NCI-H1092 (cell line): ENCODE data around the gene NCKAP5L.
"Not testable (repeated sequence)": the region's sequence is repeated elsewhere in the genome, so short reads cannot be mapped to it uniquely, and the experiment has no call there.

Source experiments
- DNase-seq: peaks from one replicate; lab custom pipeline; 2025; lab: John Stamatoyannopoulos, UW

Gene NCKAP5L

DNA sequence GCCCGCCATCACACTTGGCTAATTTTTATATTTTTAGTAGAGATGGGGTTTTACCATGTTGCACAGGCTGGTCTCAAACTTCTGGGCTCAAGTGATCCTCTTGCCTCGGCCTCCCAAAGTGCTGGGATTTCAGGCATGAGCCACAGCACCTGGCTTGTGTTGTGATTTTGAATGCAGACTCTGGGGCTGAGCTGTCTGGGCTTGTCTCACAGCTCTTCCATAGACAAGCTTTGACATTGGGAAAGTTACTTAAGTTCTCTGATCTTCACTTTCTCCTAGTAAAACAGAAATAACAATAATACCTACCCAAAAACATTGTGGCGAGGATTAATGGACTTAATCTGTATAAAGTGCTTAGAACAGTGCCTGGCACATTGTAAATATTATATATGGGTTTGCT lies 50.9 kb downstream of the NCKAP5L start:
- DNase-seq, result no peak

GRCh38 chr12:49776858-49777257 lies 51.4 kb downstream of the NCKAP5L start:
- DNase-seq, result no peak

GRCh38 chr12:49776413-49776812 lies 51.8 kb downstream of the NCKAP5L start:
- DNase-seq, result peak; percentile 7

GRCh38 chr12:49773102-49773501 lies 55.1 kb downstream of the NCKAP5L start:
- not testable (repeated sequence) for DNase-seq

DNA sequence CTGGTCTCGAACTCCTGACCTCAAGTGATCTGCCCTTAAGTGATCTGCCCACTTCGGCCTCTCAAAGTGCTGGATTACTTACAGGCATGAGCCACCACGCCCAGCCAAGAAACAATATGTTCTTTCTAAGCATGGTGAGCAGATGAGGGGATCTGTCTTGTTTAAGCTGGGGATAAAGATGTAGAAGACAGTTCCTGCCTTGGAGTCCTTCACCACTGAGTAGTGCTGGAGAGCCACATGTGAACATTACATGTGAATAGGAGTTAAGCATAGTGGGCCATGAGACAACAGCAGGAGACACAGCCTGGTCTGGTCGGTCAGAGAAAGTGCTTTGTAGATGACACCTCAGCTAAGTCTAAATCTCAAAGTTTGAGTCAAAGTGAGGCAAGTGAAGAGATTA lies 60.9 kb downstream of the NCKAP5L start:
- DNase-seq, result no peak

- DNase-seq, result no peak
Measured at GRCh38 chr12:49766115-49766455, 62.1 kb downstream of the NCKAP5L start.

DNA sequence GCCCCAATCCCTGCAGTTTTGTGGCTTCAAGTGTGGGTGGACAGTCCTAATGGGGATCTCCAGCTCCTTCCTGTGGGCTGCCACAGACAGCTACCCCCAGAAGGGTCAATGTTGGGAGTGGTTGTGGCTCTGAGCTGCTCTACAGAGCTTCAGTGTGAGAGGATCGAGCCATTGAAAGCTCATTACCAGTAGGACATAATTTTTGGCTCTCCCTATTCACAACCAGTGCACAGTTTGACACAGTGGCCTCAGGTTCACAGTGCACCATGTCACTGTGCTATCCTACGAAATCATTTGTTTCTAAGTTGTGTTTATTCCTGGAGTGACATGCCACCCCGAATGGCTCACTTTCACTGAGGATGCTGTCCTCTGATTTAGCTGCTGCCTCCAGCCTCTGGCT lies 64.1 kb downstream of the NCKAP5L start:
- DNase-seq, result no peak

DNA sequence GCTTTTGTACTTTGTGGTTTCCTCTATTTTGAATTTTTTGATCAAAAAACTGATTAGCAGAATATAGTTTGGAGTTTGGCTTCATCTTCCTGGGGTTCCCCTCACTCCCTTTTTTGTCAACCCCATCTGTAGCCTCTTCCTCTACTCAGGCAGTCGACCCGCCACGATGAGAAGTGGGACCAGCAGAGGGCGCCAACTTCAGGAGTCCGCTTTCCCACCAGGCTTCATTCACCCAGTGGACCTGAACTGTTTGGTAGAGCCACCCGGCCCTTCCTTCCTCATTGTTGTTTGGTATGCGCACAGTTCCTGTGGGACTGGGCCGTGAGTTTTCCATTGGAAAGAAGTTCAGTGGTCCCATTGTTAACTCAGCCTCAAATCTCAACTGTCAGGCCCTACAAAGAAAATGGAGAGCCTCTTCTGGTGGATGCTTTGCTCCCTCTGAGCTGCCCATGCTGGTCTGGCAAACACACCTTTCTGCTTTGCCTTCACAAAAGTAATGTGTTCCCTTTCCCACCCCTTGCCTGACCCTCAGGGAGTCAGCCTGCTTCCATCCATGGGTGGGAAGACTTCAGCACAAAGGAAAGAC lies 65.1 kb downstream of the NCKAP5L start:
- no peak for DNase-seq

GRCh38 chr12:49762468-49762847 lies 65.8 kb downstream of the NCKAP5L start:
- no peak for DNase-seq

- no peak for DNase-seq
Measured at GRCh38 chr12:49761677-49762467, 66.3 kb downstream of the NCKAP5L start.

GRCh38 chr12:49750996-49751393 lies 77.2 kb downstream of the NCKAP5L start:
- DNase-seq, result no peak

- DNase-seq, result no peak
Measured at GRCh38 chr12:49750027-49750995, 77.9 kb downstream of the NCKAP5L start.

DNA sequence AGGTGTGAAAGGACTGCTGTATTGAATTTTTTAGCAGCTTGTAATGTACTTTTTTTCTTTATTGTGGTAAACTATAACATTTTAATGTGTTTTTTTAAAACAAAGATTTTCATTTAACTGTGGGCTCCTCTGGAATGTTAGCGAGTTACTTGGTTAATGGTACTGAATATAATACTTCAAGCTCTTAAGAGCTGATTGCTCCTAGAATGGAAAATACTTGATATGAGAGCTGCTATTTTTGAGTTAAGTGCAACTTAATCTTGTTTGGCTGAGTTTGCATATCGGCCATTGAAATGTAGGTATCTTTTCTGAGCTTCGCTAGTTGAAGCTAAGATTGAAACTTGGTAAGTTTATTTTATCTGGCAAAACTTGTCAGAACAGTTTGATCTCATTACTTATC lies 79.4 kb downstream of the NCKAP5L start:
- no peak for DNase-seq

GRCh38 chr12:49748306-49748705 lies 79.9 kb downstream of the NCKAP5L start:
- DNase-seq, result no peak

- no peak for DNase-seq
Measured at GRCh38 chr12:49744363-49744885, 83.8 kb downstream of the NCKAP5L start.

DNA sequence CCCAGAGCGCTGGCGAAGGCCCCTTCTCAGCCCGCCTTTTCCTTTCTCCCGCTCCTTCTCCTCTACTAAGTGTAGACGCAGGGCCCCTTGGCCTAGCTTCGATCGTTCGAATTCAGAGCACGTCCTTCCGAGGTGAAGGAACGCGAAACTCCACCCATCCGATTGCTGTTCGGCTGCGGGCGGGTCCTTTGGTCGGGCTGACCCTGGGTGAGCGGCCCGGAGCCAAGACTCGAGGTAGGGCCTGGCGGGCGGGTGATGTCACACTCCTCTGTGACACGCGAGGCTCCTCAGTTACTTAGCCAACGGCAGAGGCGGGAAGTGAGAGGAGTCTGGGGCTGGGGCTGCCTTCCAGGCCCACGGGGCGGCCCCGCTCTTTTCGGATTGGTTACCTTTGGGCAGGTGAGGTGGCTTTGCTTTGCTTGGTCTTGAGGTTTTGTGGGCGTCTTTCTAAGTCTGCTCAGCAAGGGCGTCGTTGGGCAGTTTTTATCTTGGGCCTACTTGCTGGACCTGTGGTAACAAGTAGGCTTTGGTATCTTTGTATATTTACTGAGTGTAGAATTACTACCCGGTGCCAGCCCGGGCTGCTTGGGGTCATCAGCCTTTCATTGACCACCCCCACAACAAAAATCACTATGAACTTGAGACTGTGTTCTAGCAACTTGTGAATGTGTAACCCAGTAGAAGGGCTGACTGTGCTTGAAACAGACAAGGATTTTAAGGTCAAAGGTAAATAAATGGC lies 86.2 kb downstream of the NCKAP5L start:
- no peak for DNase-seq
